ENCODE data around the gene NF2. TPM values are rescaled to one million over a fixed set of nuclear protein-coding genes. Genes with fewer than 3 reads are reported as not detected.

NF2 gene
- total and polyA plus RNA-seq, 2 experiments from 2014 or later, result 62.9 to 111 TPM

DNA sequence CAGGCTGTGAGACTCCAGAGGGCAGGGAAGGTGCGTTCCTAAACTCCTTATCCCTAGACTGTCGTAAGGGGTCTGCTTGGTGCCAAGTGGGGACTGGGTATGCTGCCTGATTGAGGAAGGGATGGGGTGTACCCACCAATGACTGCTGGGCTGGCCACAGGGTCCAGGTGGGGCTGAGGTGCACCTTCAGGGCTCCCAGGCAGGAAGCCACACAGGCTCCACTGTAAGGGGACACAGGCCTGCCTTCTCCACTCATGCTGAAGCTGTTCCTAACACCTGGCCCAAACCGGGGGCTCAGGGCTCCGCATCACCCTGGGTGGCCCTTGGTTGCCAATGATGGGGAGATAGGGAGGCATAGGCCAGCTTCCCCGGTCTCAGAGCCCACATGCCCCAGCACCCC lies 136.8 kb downstream of the NF2 start:
- in situ Hi-C loops (cut with MboI), result no loop called here
- Histone ChIP-seq H3F3A (ENCODE audit: insufficient read depth) (no peaks in the 10 kb centered on the region), H3K36me3 (ENCODE audit: low read depth) (no peaks in the 10 kb centered on the region), H3K9me3 (ENCODE audit: low read depth) (no peaks in the 10 kb centered on the region), H4K20me1 (ENCODE audit: insufficient read depth) (no peaks in the 10 kb centered on the region), H3K4me1 (ENCODE audit: insufficient read depth) (no peaks in the 10 kb centered on the region; the same call in 1 of the 2 replicates), H3K4me2 (ENCODE audit: unreplicated experiment) (no peak overlapping the region), H3K79me2 (ENCODE audit: insufficient read depth) (no peaks in the 10 kb centered on the region), H3K9ac (no peak overlapping the region), H3K4me3 (no peak overlapping the region), H3K9me2 (ENCODE audit: insufficient read depth) (no peaks in the 10 kb centered on the region), H2AFZ (no peak overlapping the region), H3K27me3 (replicated peaks; ENCODE audit: insufficient read depth) (no peaks in the 10 kb centered on the region), H3K27ac (no peak overlapping the region)
- no peak for TF ChIP-seq EZH2 (IDR thresholded peaks at IDR 0.05; ENCODE audit: insufficient read depth, poor library complexity, severe bottlenecking)
- TF ChIP-seq EZH2phosphoT487 (IDR thresholded peaks at IDR 0.05; ENCODE audit: insufficient read depth, low read depth), result no peak
- no peak for DNase-seq
- 93 to 97% methylated on average over 5 of the region's 5 CpGs for WGBS, 2 experiments (ENCODE audit: low coverage in 1 of 2, low lambda C conversion rate in 2 of 2, missing lambda C conversion rate in 2 of 2)

DNA sequence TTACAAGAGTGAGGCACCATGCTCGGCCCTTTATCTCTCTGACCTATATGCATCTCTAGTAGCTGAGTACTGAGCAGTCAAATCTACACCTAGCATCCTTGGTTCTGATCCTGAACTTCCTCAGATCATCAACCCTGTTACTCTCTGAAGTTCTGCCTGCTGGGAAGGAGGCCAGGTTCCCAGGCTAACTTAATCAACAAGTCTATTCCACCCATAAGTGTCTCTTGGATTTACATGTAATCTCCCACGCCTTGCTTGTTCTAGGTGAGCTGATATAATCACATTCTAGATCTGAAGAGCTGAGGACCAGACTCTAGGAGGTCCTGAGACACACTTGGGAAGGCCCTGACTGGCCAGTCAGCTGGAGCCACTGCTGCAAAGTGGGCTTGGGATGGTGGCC lies 138.5 kb downstream of the NF2 start:
- H3K79me2 ChIP-seq (ENCODE audit: insufficient read depth), result no peaks in the 10 kb centered on the region
- H3K9me2 ChIP-seq (ENCODE audit: insufficient read depth), result no peaks in the 10 kb centered on the region
- H3F3A ChIP-seq (ENCODE audit: insufficient read depth), result no peaks in the 10 kb centered on the region
- no peaks in the 10 kb centered on the region for H3K9me3 ChIP-seq (ENCODE audit: low read depth)
- no peak overlapping the region for H3K9ac ChIP-seq
- no peaks in the 10 kb centered on the region for H4K20me1 ChIP-seq (ENCODE audit: insufficient read depth)
- H3K27me3 ChIP-seq (replicated peaks; ENCODE audit: insufficient read depth), result no peaks in the 10 kb centered on the region
- no peak overlapping the region for H3K4me2 ChIP-seq (ENCODE audit: unreplicated experiment)
- 73 to 83% methylated on average over 2 of the region's 2 CpGs for WGBS, 2 experiments (ENCODE audit: low coverage in 1 of 2, low lambda C conversion rate in 2 of 2, missing lambda C conversion rate in 2 of 2)
- H3K4me1 ChIP-seq (ENCODE audit: insufficient read depth), result no peaks in the 10 kb centered on the region; the same call in 1 of the 2 replicates
- no peak for TF ChIP-seq EZH2 (IDR thresholded peaks at IDR 0.05; ENCODE audit: insufficient read depth, poor library complexity, severe bottlenecking)
- no peak for TF ChIP-seq EZH2phosphoT487 (IDR thresholded peaks at IDR 0.05; ENCODE audit: insufficient read depth, low read depth)
- H2AFZ ChIP-seq, result no peak overlapping the region
- no peak overlapping the region for H3K27ac ChIP-seq
- H3K36me3 ChIP-seq (ENCODE audit: low read depth), result no peaks in the 10 kb centered on the region
- DNase-seq, result no peak
- in situ Hi-C loops (cut with MboI), result no loop called here
- H3K4me3 ChIP-seq, result no peak overlapping the region

DNA sequence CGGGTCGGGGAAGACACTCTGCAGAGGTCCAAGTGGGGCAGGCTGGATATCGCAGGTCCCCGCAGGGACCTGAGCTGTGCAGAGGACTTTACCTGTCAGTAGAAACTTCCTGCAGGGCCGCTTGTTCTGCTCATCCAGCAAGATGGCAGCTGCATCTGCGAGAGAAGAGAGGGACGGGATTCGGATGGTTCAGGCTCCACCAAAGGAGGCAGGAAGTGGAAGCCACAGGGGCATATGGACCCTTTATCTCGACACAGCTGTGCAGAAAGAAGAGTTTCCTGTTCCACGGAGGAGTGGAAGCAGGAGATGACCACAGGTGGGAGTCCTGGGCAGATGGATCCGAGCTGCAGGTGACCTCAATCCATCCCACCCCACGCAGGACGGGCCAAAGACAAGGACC lies 138.9 kb downstream of the NF2 start:
- Histone ChIP-seq H3K4me3 (no peak overlapping the region), H3K27me3 (replicated peaks; ENCODE audit: insufficient read depth) (no peaks in the 10 kb centered on the region), H3K27ac (no peak overlapping the region), H3K4me2 (ENCODE audit: unreplicated experiment) (no peak overlapping the region), H3F3A (ENCODE audit: insufficient read depth) (no peaks in the 10 kb centered on the region), H4K20me1 (ENCODE audit: insufficient read depth) (no peaks in the 10 kb centered on the region), H3K9me3 (ENCODE audit: low read depth) (no peaks in the 10 kb centered on the region), H2AFZ (no peak overlapping the region), H3K9me2 (ENCODE audit: insufficient read depth) (no peaks in the 10 kb centered on the region), H3K9ac (no peak overlapping the region), H3K36me3 (ENCODE audit: low read depth) (no peaks in the 10 kb centered on the region), H3K4me1 (ENCODE audit: insufficient read depth) (no peaks in the 10 kb centered on the region; the same call in 1 of the 2 replicates), H3K79me2 (ENCODE audit: insufficient read depth) (no peaks in the 10 kb centered on the region)
- TF ChIP-seq EZH2phosphoT487 (IDR thresholded peaks at IDR 0.05; ENCODE audit: insufficient read depth, low read depth), result no peak
- TF ChIP-seq EZH2 (IDR thresholded peaks at IDR 0.05; ENCODE audit: insufficient read depth, poor library complexity, severe bottlenecking), result no peak
- no peak for DNase-seq
- in situ Hi-C loops (cut with MboI), result no loop called here
- 78% methylated on average over 13 of the region's 13 CpGs for WGBS, 2 experiments (ENCODE audit: low coverage in 1 of 2, low lambda C conversion rate in 2 of 2, missing lambda C conversion rate in 2 of 2)

DNA sequence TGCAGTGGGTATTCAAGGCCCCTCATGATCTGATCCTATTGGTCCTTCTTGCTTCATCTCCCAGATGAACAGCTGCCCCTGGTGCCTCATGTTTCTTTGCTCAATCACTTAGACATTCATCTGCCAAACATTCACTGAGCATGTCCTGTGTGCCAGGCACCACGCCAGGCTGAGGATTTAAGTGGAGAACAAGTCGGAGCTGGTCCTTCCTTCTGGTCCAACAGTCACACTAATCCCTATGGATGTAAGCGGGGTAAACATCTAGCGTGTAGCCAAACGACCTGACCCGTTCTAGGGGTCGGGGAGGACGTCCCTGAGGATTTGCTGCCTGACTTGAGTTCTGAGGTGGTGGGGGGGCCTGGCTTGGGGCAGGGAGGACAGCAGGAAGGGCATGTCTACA lies 141.5 kb downstream of the NF2 start:
- no peaks in the 10 kb centered on the region for H3K9me3 ChIP-seq (ENCODE audit: low read depth)
- no peak overlapping the region for H2AFZ ChIP-seq
- H4K20me1 ChIP-seq (ENCODE audit: insufficient read depth), result no peaks in the 10 kb centered on the region; the same call in 1 of the 2 replicates
- in situ Hi-C loops (cut with MboI), result no loop called here
- no peaks in the 10 kb centered on the region for H3K27me3 ChIP-seq (replicated peaks; ENCODE audit: insufficient read depth)
- H3K4me1 ChIP-seq (ENCODE audit: insufficient read depth), result no peaks in the 10 kb centered on the region; the same call in 1 of the 2 replicates
- no peak overlapping the region for H3K27ac ChIP-seq
- WGBS, 2 experiments (ENCODE audit: low coverage in 1 of 2, low lambda C conversion rate in 2 of 2, missing lambda C conversion rate in 2 of 2), result 69 to 73% methylated on average over 8 of the region's 8 CpGs
- no peaks in the 10 kb centered on the region for H3F3A ChIP-seq (ENCODE audit: insufficient read depth)
- no peaks in the 10 kb centered on the region for H3K36me3 ChIP-seq (ENCODE audit: low read depth)
- no peak overlapping the region for H3K4me2 ChIP-seq (ENCODE audit: unreplicated experiment)
- H3K4me3 ChIP-seq, result no peak overlapping the region
- peak; percentile 77 for DNase-seq
- H3K9me2 ChIP-seq (ENCODE audit: insufficient read depth), result no peaks in the 10 kb centered on the region
- no peak for TF ChIP-seq EZH2 (IDR thresholded peaks at IDR 0.05; ENCODE audit: insufficient read depth, poor library complexity, severe bottlenecking)
- TF ChIP-seq EZH2phosphoT487 (IDR thresholded peaks at IDR 0.05; ENCODE audit: insufficient read depth, low read depth), result no peak
- no peaks in the 10 kb centered on the region for H3K79me2 ChIP-seq (ENCODE audit: insufficient read depth)
- H3K9ac ChIP-seq, result no peak overlapping the region

DNA sequence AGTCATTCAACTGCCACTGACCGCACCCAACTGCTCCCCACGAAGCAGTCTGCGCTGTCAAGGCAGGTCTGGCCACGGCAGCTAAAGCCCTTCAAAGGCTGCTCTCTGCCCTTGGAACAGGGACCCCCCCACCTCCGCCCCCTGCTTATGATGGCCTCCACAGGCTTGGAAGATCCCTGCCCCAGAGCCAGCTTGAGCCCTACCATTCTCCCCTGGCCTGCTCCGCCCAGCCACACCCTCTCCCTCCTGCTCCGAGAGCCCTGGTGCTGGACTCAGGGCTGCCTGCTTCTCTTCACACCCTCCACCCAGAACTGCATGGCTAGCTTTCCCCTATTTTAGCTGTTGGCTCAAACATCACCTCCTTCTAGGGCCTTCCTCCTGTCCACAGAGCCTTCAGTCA lies 144.4 kb downstream of the NF2 start:
- no peaks in the 10 kb centered on the region for H3K36me3 ChIP-seq (ENCODE audit: low read depth)
- no peaks in the 10 kb centered on the region for H3K9me3 ChIP-seq (ENCODE audit: low read depth)
- H3F3A ChIP-seq (ENCODE audit: insufficient read depth), result no peaks in the 10 kb centered on the region
- no peak overlapping the region for H3K27ac ChIP-seq
- in situ Hi-C loops (cut with MboI), result no loop called here
- no peak overlapping the region for H3K9ac ChIP-seq
- H3K27me3 ChIP-seq (replicated peaks; ENCODE audit: insufficient read depth), result no peaks in the 10 kb centered on the region
- no peaks in the 10 kb centered on the region; the same call in 1 of the 2 replicates for H3K4me1 ChIP-seq (ENCODE audit: insufficient read depth)
- no peak overlapping the region for H3K4me3 ChIP-seq
- H3K4me2 ChIP-seq (ENCODE audit: unreplicated experiment), result no peak overlapping the region
- no peak overlapping the region for H2AFZ ChIP-seq
- WGBS, 2 experiments (ENCODE audit: low coverage in 1 of 2, low lambda C conversion rate in 2 of 2, missing lambda C conversion rate in 2 of 2), result 96 to 100% methylated on average over 5 to 7 of the region's 7 CpGs
- TF ChIP-seq EZH2phosphoT487 (IDR thresholded peaks at IDR 0.05; ENCODE audit: insufficient read depth, low read depth), result no peak
- no peak for TF ChIP-seq EZH2 (IDR thresholded peaks at IDR 0.05; ENCODE audit: insufficient read depth, poor library complexity, severe bottlenecking)
- no peaks in the 10 kb centered on the region for H3K9me2 ChIP-seq (ENCODE audit: insufficient read depth)
- no peaks in the 10 kb centered on the region; the same call in 1 of the 2 replicates for H4K20me1 ChIP-seq (ENCODE audit: insufficient read depth)
- no peaks in the 10 kb centered on the region for H3K79me2 ChIP-seq (ENCODE audit: insufficient read depth)
- no peak for DNase-seq

Small RNA genes within 50 kb of the gene (small RNA-seq; reads per million reads assigned to genes)
- gene AC004882.2 (ENCODE audit: low read depth, low replicate concordance), result not detected

Other genes starting within 250 kb of the NF2 start
- gene AP1B1, start 215.1 kb upstream of the NF2 start, total RNA-seq (2014; rRNA removed; shearing (Covaris generic)), result 45.7 and 49.8 TPM in 2 replicates
- gene AP1B1, start 215.1 kb upstream of the NF2 start, polyA plus RNA-seq (2016; fragmentation: Nextera tagmentation; extraction: Ambion mirVana), result 41.7 and 43.4 TPM in 2 replicates
- not detected in 2 replicates for gene RFPL1, start 165.1 kb upstream of the NF2 start, total RNA-seq (2014; rRNA removed; shearing (Covaris generic))
- gene RFPL1, start 165.1 kb upstream of the NF2 start, polyA plus RNA-seq (2016; fragmentation: Nextera tagmentation; extraction: Ambion mirVana), result 0.13 TPM in 1 of 2 replicates, not detected in the other
- 0.51 and 0.65 TPM in 2 replicates for gene NEFH, start 123.4 kb upstream of the NF2 start, total RNA-seq (2014; rRNA removed; shearing (Covaris generic))
- gene NEFH, start 123.4 kb upstream of the NF2 start, polyA plus RNA-seq (2016; fragmentation: Nextera tagmentation; extraction: Ambion mirVana), result 2.2 and 2.5 TPM in 2 replicates
- gene THOC5, start 49.9 kb upstream of the NF2 start, total RNA-seq (2014; rRNA removed; shearing (Covaris generic)), result 61.7 and 83.5 TPM in 2 replicates
- 46.9 and 48.9 TPM in 2 replicates for gene THOC5, start 49.9 kb upstream of the NF2 start, polyA plus RNA-seq (2016; fragmentation: Nextera tagmentation; extraction: Ambion mirVana)
- gene NIPSNAP1, start 22.5 kb upstream of the NF2 start, total RNA-seq (2014; rRNA removed; shearing (Covaris generic)), result 32.0 and 47.2 TPM in 2 replicates
- gene NIPSNAP1, start 22.5 kb upstream of the NF2 start, polyA plus RNA-seq (2016; fragmentation: Nextera tagmentation; extraction: Ambion mirVana), result 39.3 and 40.5 TPM in 2 replicates
- not detected in 2 replicates for gene CABP7, start 116.4 kb downstream of the NF2 start, total RNA-seq (2014; rRNA removed; shearing (Covaris generic))
- gene CABP7, start 116.4 kb downstream of the NF2 start, polyA plus RNA-seq (2016; fragmentation: Nextera tagmentation; extraction: Ambion mirVana), result 0.08 TPM in 1 of 2 replicates, not detected in the other
- gene ZMAT5, start 163.4 kb downstream of the NF2 start, total RNA-seq (2014; rRNA removed; shearing (Covaris generic)), result 6.3 and 11.3 TPM in 2 replicates
- gene ZMAT5, start 163.4 kb downstream of the NF2 start, polyA plus RNA-seq (2016; fragmentation: Nextera tagmentation; extraction: Ambion mirVana), result 35.8 and 42.3 TPM in 2 replicates
- gene UQCR10, start 163.7 kb downstream of the NF2 start, total RNA-seq (2014; rRNA removed; shearing (Covaris generic)), result 39.7 and 45.0 TPM in 2 replicates
- 233 TPM in 2 replicates for gene UQCR10, start 163.7 kb downstream of the NF2 start, polyA plus RNA-seq (2016; fragmentation: Nextera tagmentation; extraction: Ambion mirVana)
- 33.3 and 37.3 TPM in 2 replicates for gene ASCC2, start 234.6 kb downstream of the NF2 start, total RNA-seq (2014; rRNA removed; shearing (Covaris generic))
- gene ASCC2, start 234.6 kb downstream of the NF2 start, polyA plus RNA-seq (2016; fragmentation: Nextera tagmentation; extraction: Ambion mirVana), result 51.4 and 55.6 TPM in 2 replicates